SK-N-SH (cell line): ENCODE data around the gene NUDT16. TPM values are rescaled to one million over a fixed set of nuclear protein-coding genes. Genes with fewer than 3 reads are reported as not detected.

Experiments
- CTCF ChIA-PET: fragments of 300-600, 350-600 bp; formaldehyde crosslinking; extraction: SDS; loops from one replicate; lab custom pipeline; 2021; lab: Yijun Ruan, JAX
- POLR2A ChIA-PET: fragments of 350-600 bp; sonication (Branson Sonifier 250); formaldehyde crosslinking; extraction: SDS; loops from one replicate; lab custom pipeline; 2020; ENCODE audit warnings: antibody characterized with exemption, inconsistent platforms; lab: Yijun Ruan, JAX
- DNase-seq: peaks from one replicate; pipeline ENCODE4 v3.0.0; 2012
- H2AFZ ChIP-seq: fragments of 200-600 bp; sonication (generic); 2 replicates; pipeline ENCODE4 v1.8.1; 2016; ENCODE audit warnings: antibody characterized with exemption, mild to moderate bottlenecking, low read depth
- H3F3A ChIP-seq: fragments of 200-600 bp; sonication (generic); replicated peaks from 2 replicates; pipeline ENCODE3; 2016; ENCODE audit warnings: antibody characterized with exemption, mild to moderate bottlenecking; ENCODE audit not compliant: insufficient read depth
- H3K27ac ChIP-seq, 2 experiments: fragments of 200-500 bp in 1 of 2; fragments of 200-600 bp in 1 of 2; sonication (Bioruptor generic) in 1 of 2; sonication (generic), shearing (Covaris generic) in 1 of 2; 2 replicates each; pipeline versions ENCODE4 v1.5.1 to v1.6.1; 2014 to 2016; ENCODE audit warnings: low read depth in 2 of 2, inconsistent platforms in 1 of 2, low read length in 1 of 2, mild to moderate bottlenecking in 1 of 2, mixed read lengths in 1 of 2
- H3K27me3 ChIP-seq: fragments of 200-600 bp; sonication (generic), shearing (Covaris generic); 2 replicates; pipeline ENCODE4 v1.6.1; 2016; ENCODE audit warnings: mixed run types; ENCODE audit not compliant: insufficient read depth
- H3K36me3 ChIP-seq, 2 experiments: fragments of 200-500 bp in 1 of 2; fragments of 200-600 bp in 1 of 2; sonication (Bioruptor generic) in 1 of 2; sonication (generic) in 1 of 2; replicated peaks in 1 of 2; 2 replicates each; pipeline versions ENCODE3 to v1.5.1; 2014 to 2016; ENCODE audit warnings: low read length in 1 of 2, mild to moderate bottlenecking in 1 of 2; ENCODE audit not compliant: insufficient read depth in 2 of 2, control insufficient read depth in 1 of 2
- H3K4me1 ChIP-seq, 2 experiments: fragments of 200-500 bp in 1 of 2; fragments of 200-600 bp in 1 of 2; sonication (Bioruptor generic) in 1 of 2; sonication (generic), shearing (Covaris generic) in 1 of 2; 2 replicates each; pipeline versions ENCODE4 v1.5.1 to v1.6.1; 2014 to 2016; ENCODE audit warnings: low read depth in 1 of 2, low read length in 1 of 2, mixed run types in 1 of 2; ENCODE audit not compliant: insufficient read depth in 2 of 2, control insufficient read depth in 1 of 2
- H3K4me2 ChIP-seq: fragments of 200-600 bp; sonication (generic), shearing (Covaris generic); 2 replicates; pipeline ENCODE4 v1.6.1; 2017; ENCODE audit warnings: mixed run types
- H3K4me3 ChIP-seq, 2 experiments: fragments of 200-500 bp in 1 of 2; fragments of 200-600 bp in 1 of 2; sonication (Bioruptor generic) in 1 of 2; sonication (generic), shearing (Covaris generic) in 1 of 2; 2 replicates each; pipeline versions ENCODE4 v1.5.1 to v1.8.1; 2014 to 2016; ENCODE audit warnings: low read depth in 2 of 2, inconsistent platforms in 1 of 2, low read length in 1 of 2, mild to moderate bottlenecking in 1 of 2, mixed read lengths in 1 of 2, moderate library complexity in 1 of 2
- H3K79me2 ChIP-seq: fragments of 200-600 bp; sonication (generic); 2 replicates; pipeline ENCODE4 v1.8.1; 2017; ENCODE audit warnings: mild to moderate bottlenecking; ENCODE audit not compliant: insufficient read depth
- H3K9ac ChIP-seq: fragments of 200-600 bp; sonication (generic); 2 replicates; pipeline ENCODE4 v1.6.1; 2017; ENCODE audit warnings: mixed run types
- H3K9me2 ChIP-seq: fragments of 200-600 bp; sonication (generic); 2 replicates; pipeline ENCODE4 v1.6.1; 2017; ENCODE audit warnings: mixed run types
- H3K9me3 ChIP-seq: fragments of 200-600 bp; sonication (generic); 2 replicates; pipeline ENCODE4 v1.6.1; 2017; ENCODE audit warnings: mixed run types, mild to moderate bottlenecking, moderate library complexity
- H4K20me1 ChIP-seq: fragments of 200-600 bp; sonication (generic); 2 replicates; pipeline ENCODE4 v1.6.1; 2017; ENCODE audit warnings: mild to moderate bottlenecking, mixed run types; ENCODE audit not compliant: insufficient read depth
- CTCF ChIP-seq: fragments of 200-600 bp; sonication (generic); IDR thresholded peaks from 2 replicates; pipeline ENCODE4 v1.6.1; 2017; ENCODE audit warnings: antibody characterized with exemption, mild to moderate bottlenecking, moderate library complexity
- EZH2phosphoT487 ChIP-seq: fragments of 200-600 bp; sonication (generic); IDR thresholded peaks from 2 replicates; pipeline ENCODE4 v1.6.1; 2017; ENCODE audit warnings: low read depth, mixed run types, mild to moderate bottlenecking, antibody characterized with exemption, moderate library complexity, borderline replicate concordance
- GATA2 ChIP-seq: sonication (generic); formaldehyde crosslinking; IDR thresholded peaks from 2 replicates; pipeline ENCODE4 v1.5.0; 2020; ENCODE audit warnings: mild to moderate bottlenecking, missing genetic modification reagents
- IRF3 ChIP-seq: fragments of 150-350 bp; IDR thresholded peaks from 2 replicates; pipeline ENCODE4 v1.6.1; 2016; ENCODE audit warnings: mild to moderate bottlenecking, low read depth, low read length
- JUND ChIP-seq: IDR thresholded peaks from 2 replicates; pipeline ENCODE4 v1.4.0; 2012
- MXI1 ChIP-seq: IDR thresholded peaks from 2 replicates; pipeline ENCODE4 v1.6.1; 2012; ENCODE audit warnings: mild to moderate bottlenecking, low read depth, low read length, improper control_type of control experiment
- NRF1 ChIP-seq: IDR thresholded peaks from 2 replicates; pipeline ENCODE4 v1.6.1; 2012; ENCODE audit warnings: low read depth, mild to moderate bottlenecking, low read length
- POLR2AphosphoS5 ChIP-seq: IDR thresholded peaks from 2 replicates; pipeline ENCODE4 v1.6.1; 2012; ENCODE audit warnings: low read depth, low read length
- RCOR1 ChIP-seq: fragments of 150-350 bp; IDR thresholded peaks from 2 replicates; pipeline ENCODE4 v1.6.1; 2017; ENCODE audit warnings: antibody characterized with exemption, low read length
- REST ChIP-seq: IDR thresholded peaks from 2 replicates; pipeline ENCODE4 v1.6.1; 2012; ENCODE audit warnings: mild to moderate bottlenecking, low read depth, low read length, moderate library complexity
- SMC3 ChIP-seq: IDR thresholded peaks from 2 replicates; pipeline ENCODE4 v1.6.1; 2012; ENCODE audit warnings: low read depth, low read length, improper control_type of control experiment
- WGBS: methylation state at CpG from one replicate; pipeline ENCODE4 v1.1.6; 2017; ENCODE audit warnings: low lambda C conversion rate; 5-methylcytosine and 5-hydroxymethylcytosine counted together
- polyA plus RNA-seq, 3 experiments: library from polyadenylated mRNA; depleted of rRNA; stranded (reverse); fragments of >200 nt; gene quantifications; 2 replicates each; pipeline ENCODE4 v1.2.3, GENCODE V29; 2012

NUDT16 gene
- polyA plus RNA-seq, 1 of the 3 experiments (the other 2 are of a cell fraction), result 8.2 TPM

DNA sequence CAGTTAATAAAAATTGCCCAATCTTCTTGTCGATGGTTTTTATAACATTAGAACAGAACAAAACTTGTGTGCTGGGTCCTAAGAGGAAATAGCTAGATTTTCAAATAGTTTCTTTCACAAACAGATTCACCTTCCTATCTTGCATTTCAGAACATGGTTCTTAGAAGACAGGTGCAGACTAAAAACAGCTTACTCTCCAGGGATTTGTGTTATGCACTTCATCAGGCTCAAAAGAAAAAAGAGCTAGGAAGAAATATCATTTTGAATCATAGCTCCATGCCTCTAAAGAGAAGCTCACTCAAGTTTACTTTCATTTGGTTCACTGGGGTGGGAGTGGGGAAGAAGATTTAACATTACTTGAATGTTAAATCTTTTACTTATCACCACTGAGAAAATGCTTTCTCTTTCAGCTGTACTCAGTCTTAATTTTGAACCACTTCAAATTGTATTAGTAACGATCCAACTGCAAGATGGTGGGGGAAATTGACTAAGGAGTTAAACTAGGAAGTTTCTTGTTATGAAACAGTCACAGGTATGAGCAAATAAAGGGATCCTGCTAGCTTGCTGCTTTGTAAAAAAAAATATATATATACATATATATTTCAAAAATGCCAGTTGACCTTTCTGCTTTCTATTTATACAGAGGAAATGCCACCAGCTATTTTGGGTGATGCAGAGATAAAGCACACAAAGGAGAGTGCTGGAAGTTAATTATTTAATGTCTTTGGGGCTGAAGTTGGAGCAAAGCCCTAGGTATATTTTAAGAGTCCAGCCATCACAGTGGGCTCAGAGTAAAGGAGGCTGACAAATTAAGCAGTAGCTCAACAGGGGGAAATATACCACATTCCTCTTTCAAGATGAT, 28.3 kb upstream of the NUDT16 start:
- peaks cover 0 to 19% of the 10 kb centered on the region in 2 experiments; a peak in 2 of 4 replicates for H3K4me1 ChIP-seq
- no peaks in the 10 kb centered on the region for H4K20me1 ChIP-seq
- H3K36me3 ChIP-seq, result no peaks in the 10 kb centered on the region
- H3K9me2 ChIP-seq, result no peaks in the 10 kb centered on the region
- H3K27me3 ChIP-seq, result no peaks in the 10 kb centered on the region
- no peak overlapping the region; the same call in 1 of the 2 replicates for H2AFZ ChIP-seq
- no peaks in the 10 kb centered on the region for H3K9me3 ChIP-seq
- H3F3A ChIP-seq, result no peaks in the 10 kb centered on the region
- no peak overlapping the region for H3K4me3 ChIP-seq
- ChIA-PET POLR2A (interaction anchor here (1.4 to 1.5 kb wide), 2 partner anchors 10 to 28 kb away, joined by 3 to 4 read pairs; partner anchors contain the start of gene NUDT16), CTCF (interaction anchor here (1.0 to 1.6 kb wide), 3 partner anchors 23 to 300 kb away, joined by 3 to 7 read pairs (median 3); no protein-coding TSS in a partner anchor)
- no peaks in the 10 kb centered on the region for H3K79me2 ChIP-seq
- WGBS, result 25% methylated on average over 2 of the region's 2 CpGs
- DNase-seq, result no peak
- H3K27ac ChIP-seq, result peak overlapping the region in 1 of 2 experiments; percentile 67; a peak in 2 of 4 replicates
- TF ChIP-seq NRF1, result no peak
- peak; percentile 39; the same call in 1 of the 2 replicates for TF ChIP-seq RCOR1
- 0 out of 2 replicates have a peak, but pooled peaks have one; percentile 25 for TF ChIP-seq GATA2 (CRISPR knock-in tag)
- no peak overlapping the region for H3K9ac ChIP-seq
- no peak overlapping the region; the same call in 1 of the 2 replicates for H3K4me2 ChIP-seq

GRCh38 chr3:131353986-131354385, 27.6 kb upstream of the NUDT16 start:
- DNase-seq, result no peak
- Histone ChIP-seq H3K4me2 (no peak overlapping the region), H3K27ac (peak overlapping the region in 1 of 2 experiments; percentile 67; a peak in 2 of 4 replicates), H3K79me2 (no peaks in the 10 kb centered on the region), H3K4me1 (peaks cover 0 to 19% of the 10 kb centered on the region in 2 experiments; a peak in 2 of 4 replicates), H3K27me3 (no peaks in the 10 kb centered on the region), H3K9me3 (no peaks in the 10 kb centered on the region), H3K9me2 (no peaks in the 10 kb centered on the region), H3F3A (no peaks in the 10 kb centered on the region), H2AFZ (no peak overlapping the region), H4K20me1 (no peaks in the 10 kb centered on the region), H3K9ac (no peak overlapping the region), H3K36me3 (no peaks in the 10 kb centered on the region), H3K4me3 (no peak overlapping the region)
- POLR2A ChIA-PET, result interaction anchor here (1.4 to 1.5 kb wide), 2 partner anchors 9 to 27 kb away, joined by 3 to 4 read pairs; partner anchors contain the start of gene NUDT16
- CTCF ChIA-PET, result interaction anchor here (1.0 to 1.6 kb wide), 3 partner anchors 22 to 300 kb away, joined by 3 to 7 read pairs (median 3); no protein-coding TSS in a partner anchor
- no peak for TF ChIP-seq EZH2phosphoT487
- no peak for TF ChIP-seq SMC3
- TF ChIP-seq POLR2AphosphoS5, result no peak
- WGBS, result 50% methylated on average over 2 of the region's 2 CpGs

GRCh38 chr3:131356006-131356595, 25.5 kb upstream of the NUDT16 start:
- Histone ChIP-seq H3K36me3 (no peaks in the 10 kb centered on the region), H3K27ac (no peak overlapping the region), H4K20me1 (no peaks in the 10 kb centered on the region), H3K4me3 (no peak overlapping the region), H3K9me2 (no peaks in the 10 kb centered on the region), H3K9me3 (no peaks in the 10 kb centered on the region), H3K4me1 (peaks cover 0 to 9% of the 10 kb centered on the region in 2 experiments; a peak in 2 of 4 replicates), H3K4me2 (no peak overlapping the region), H3K27me3 (no peaks in the 10 kb centered on the region), H2AFZ (no peak overlapping the region), H3F3A (no peaks in the 10 kb centered on the region), H3K79me2 (no peaks in the 10 kb centered on the region), H3K9ac (no peak overlapping the region)
- ChIA-PET CTCF (interaction anchor here (0.7 kb wide), 1 partner anchor 188 kb away, joined by 3 read pairs; no protein-coding TSS in a partner anchor), POLR2A (no interaction called here)
- 74% methylated on average over 5 of the region's 5 CpGs for WGBS
- DNase-seq, result no peak
- TF ChIP-seq REST (no peak), JUND (no peak), EZH2phosphoT487 (no peak), MXI1 (no peak), CTCF (no peak), IRF3 (no peak)
